Right lobe of liver (tissue), 6 donors: ENCODE results near the gene VASN. TPM values are rescaled to one million over a fixed set of nuclear protein-coding genes. Genes with fewer than 3 reads are reported as not detected.
A peak's percentile ranks its signal among the peaks of the same experiment; 100 is the strongest.

ENCODE experiments used
- ATAC-seq, 4 donors: fragments of 200-7000 bp; cut with Tn5 transposase; one replicate each; pipeline ENCODE4 v1.9.1; 2020; ENCODE audit warnings: mild to moderate bottlenecking in 4 of 4, moderate library complexity in 4 of 4
- DNase-seq, 3 donors: peaks; one replicate each; pipeline ENCODE4 v3.0.0-alpha.2; 2020
- H3K27ac ChIP-seq, 3 donors: fragments of 200-600 bp; one replicate each; pipeline ENCODE4 v1.8.0; 2022
- H3K27me3 ChIP-seq, 2 donors: fragments of 200-600 bp; one replicate each; pipeline ENCODE4 v1.8.0; 2022
- H3K36me3 ChIP-seq, 4 donors: fragments of 200-600 bp; sonication (generic) in 1 of 4; one replicate each; pipeline versions ENCODE4 v1.5.1 to v1.8.0; 2017 to 2022; ENCODE audit warnings: control low read depth in 1 of 4
- H3K4me1 ChIP-seq, 4 donors: fragments of 200-600 bp; sonication (generic) in 1 of 4; one replicate each; pipeline versions ENCODE4 v1.5.1 to v1.8.0; 2017 to 2022; ENCODE audit warnings: control low read depth in 1 of 4
- H3K4me3 ChIP-seq, 3 donors: fragments of 200-600 bp; one replicate each; pipeline ENCODE4 v1.8.0; 2022
- H3K9me3 ChIP-seq, 4 donors: fragments of 200-600 bp; sonication (generic) in 1 of 4; one replicate each; pipeline versions ENCODE4 v1.5.1 to v1.8.0; 2017 to 2022; ENCODE audit warnings: control low read depth in 1 of 4
- CTCF ChIP-seq, 4 donors: fragments of 200-600 bp in 3 of 4; fragments of 450-650 bp in 1 of 4; IDR thresholded peaks; one replicate each; pipeline versions ENCODE4 v1.5.1 to v1.8.0; 2016 to 2022; ENCODE audit warnings: antibody characterized with exemption in 4 of 4, mild to moderate bottlenecking in 2 of 4
- POLR2A ChIP-seq: fragments of 450-650 bp; IDR thresholded peaks from one replicate; pipeline ENCODE4 v1.6.1; 2017; ENCODE audit warnings: antibody characterized with exemption, mild to moderate bottlenecking
- WGBS: methylation state at CpG from one replicate; pipeline ENCODE4 v1.1.6; 2018; ENCODE audit warnings: low coverage, low lambda C conversion rate; ENCODE audit not compliant: insufficient coverage; ENCODE audit errors: missing lambda C conversion rate; 5-methylcytosine and 5-hydroxymethylcytosine counted together
- intact Hi-C, 2 donors: fragments of 100-400 bp; cut with DNase I; formaldehyde crosslinking; loops; one replicate each; pipeline versions ENCODE4 v1.11.2 to v1.14.1; 2022
- total RNA-seq, 6 experiments: library from RNA; depleted of rRNA in 2 of 6; stranded (reverse); fragments of >200 nt in 2 of 6; fragmentation: NEBNext Ultra II Directional in 3 of 6; extraction: Animal tissue kit (Norgen Biotek cat#: 25700) in 3 of 6; gene quantifications; one replicate each; pipeline versions ENCODE4 v1.1.0 to v1.2.4, GENCODE V29; 2016 to 2023
- donor health status: DM: no; HTN: yes; CAD: no.
- donor health status: DM: no; HTN: no; CAD: no.
- donor health status: DM: no; HTN: no; CAD: no.
- donor health status: DM: no; HTN: yes; CAD: no.
- donor health status: DM: no; HTN: yes; CAD: no.

The VASN gene
- total RNA-seq, 6 experiments from 2014 or later, result 13.5 to 22.9 (median 16.8) TPM

GRCh38 chr16:4328046-4328781, 43.4 kb upstream of the VASN start:
- peak overlapping the region; percentile 32 to 56 (median 35) for H3K4me3 ChIP-seq
- H3K4me1 ChIP-seq, result peaks cover 0 to 24% (median 5%) of the 10 kb centered on the region in 4 donors
- TF ChIP-seq CTCF (IDR thresholded peaks at IDR 0.05) (peak; percentile 45 to 64 (median 59)), POLR2A (peak; percentile 59)

GRCh38 chr16:4328782-4329775, 42.6 kb upstream of the VASN start:
- Histone ChIP-seq H3K27ac (peak overlapping the region; percentile 26 to 76 (median 57)), H3K27me3 (no peaks in the 10 kb centered on the region), H3K36me3 (no peaks in the 10 kb centered on the region), H3K4me1 (peaks cover 0 to 20% (median 5%) of the 10 kb centered on the region in 4 donors), H3K4me3 (no peak overlapping the region), H3K9me3 (no peaks in the 10 kb centered on the region)
- no peak for TF ChIP-seq CTCF (IDR thresholded peaks at IDR 0.05)
- no peak for TF ChIP-seq POLR2A
- DNase-seq (no peak), ATAC-seq (peak; percentile 26 to 40 (median 30))
- 12% methylated on average over 5 of the region's 17 CpGs for WGBS
- intact Hi-C loops, result no loop called here

More at GRCh38 chr16:4328046-4328781, 43.4 kb upstream of the VASN start:
- no peaks in the 10 kb centered on the region for H3K36me3 ChIP-seq
- 3% methylated on average over 8 of the region's 30 CpGs for WGBS
- no peaks in the 10 kb centered on the region for H3K9me3 ChIP-seq
- H3K27ac ChIP-seq, result peak overlapping the region; percentile 25 to 76 (median 57)
- H3K27me3 ChIP-seq, result no peaks in the 10 kb centered on the region
- intact Hi-C loops, result no loop called here
- ATAC-seq (peak; percentile 80 to 86 (median 84)), DNase-seq (peak; percentile 79 to 87 (median 81))

- ATAC-seq, result peak; percentile 74 to 82 (median 79)
- Histone ChIP-seq H3K36me3 (no peaks in the 10 kb centered on the region), H3K27ac (no peak overlapping the region), H3K27me3 (no peaks in the 10 kb centered on the region), H3K4me3 (no peak overlapping the region), H3K9me3 (no peaks in the 10 kb centered on the region), H3K4me1 (peaks cover 0 to 15% (median 5%) of the 10 kb centered on the region in 4 donors)
- 27% methylated on average over 1 of the region's 14 CpGs for WGBS
- DNase-seq, result peak; percentile 84 to 88 (median 87)
- TF ChIP-seq POLR2A (no peak), CTCF (IDR thresholded peaks at IDR 0.05) (peak; percentile 92 to 99 (median 98))
- intact Hi-C loops, result loop anchor here in 1 of 2 donors (5.0 kb wide), 2 partner anchors 43 to 128 kb away; no protein-coding TSS in a partner anchor
Observed at GRCh38 chr16:4330277-4330874, 41.3 kb upstream of the VASN start.

- ATAC-seq, result no peak
- no peaks in the 10 kb centered on the region for H3K9me3 ChIP-seq
- H3K27ac ChIP-seq, result no peak overlapping the region
- no peaks in the 10 kb centered on the region for H3K36me3 ChIP-seq
- TF ChIP-seq CTCF (IDR thresholded peaks at IDR 0.05), result no peak
- no peak for TF ChIP-seq POLR2A
- no peaks in the 10 kb centered on the region for H3K27me3 ChIP-seq
- no peak for DNase-seq
- no peak overlapping the region for H3K4me3 ChIP-seq
- WGBS, result no CpG with 5 or more reads among the region's 14 CpGs
- H3K4me1 ChIP-seq, result peaks cover 0 to 15% (median 5%) of the 10 kb centered on the region in 4 donors
- intact Hi-C loops, result loop anchor here in 1 of 2 donors (5.0 kb wide), 2 partner anchors 45 to 130 kb away; no protein-coding TSS in a partner anchor
Observed at GRCh38 chr16:4332083-4332482, 39.6 kb upstream of the VASN start.
